ENCODE results near the gene TGIF2. TPM values are rescaled to one million over a fixed set of nuclear protein-coding genes. Genes with fewer than 3 reads are reported as not detected.

The TGIF2 gene
- polyA plus RNA-seq, 1 experiment = 12.2 TPM

DNA sequence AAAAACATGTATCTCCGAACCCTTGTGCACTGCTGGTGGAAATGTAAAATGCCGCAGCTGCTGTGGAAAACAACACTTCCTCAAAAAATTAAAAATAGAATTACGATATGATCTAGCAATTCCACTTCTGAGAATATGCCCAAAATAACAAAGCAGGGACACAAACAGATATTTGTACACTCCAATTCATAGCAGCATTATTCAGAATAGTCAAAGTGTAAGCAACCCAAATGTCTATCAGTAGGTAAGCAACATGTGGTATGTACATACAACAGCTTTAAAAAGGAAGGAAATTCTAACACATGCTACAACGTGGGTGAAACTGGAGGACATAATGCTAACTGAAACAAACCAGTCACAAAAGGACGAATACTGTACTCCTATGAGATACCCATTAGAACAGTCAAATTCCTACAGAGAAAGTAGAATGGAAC lies 26.5 kb downstream of the TGIF2 start:
- DNase-seq (ENCODE audit: low read depth, low spot score) = no peak
- Histone ChIP-seq H3K4me3 (ENCODE audit: low read depth, low read length) (no peak overlapping the region), H3K9me3 (ENCODE audit: control insufficient read depth, insufficient read depth, low read length) (no peaks in the 10 kb centered on the region), H3K27me3 (ENCODE audit: control insufficient read depth, insufficient read depth, low read length) (peaks cover 2% of the 10 kb centered on the region), H3K27ac (ENCODE audit: low read depth, low read length) (no peak overlapping the region)
- TF ChIP-seq, protein P1, sequence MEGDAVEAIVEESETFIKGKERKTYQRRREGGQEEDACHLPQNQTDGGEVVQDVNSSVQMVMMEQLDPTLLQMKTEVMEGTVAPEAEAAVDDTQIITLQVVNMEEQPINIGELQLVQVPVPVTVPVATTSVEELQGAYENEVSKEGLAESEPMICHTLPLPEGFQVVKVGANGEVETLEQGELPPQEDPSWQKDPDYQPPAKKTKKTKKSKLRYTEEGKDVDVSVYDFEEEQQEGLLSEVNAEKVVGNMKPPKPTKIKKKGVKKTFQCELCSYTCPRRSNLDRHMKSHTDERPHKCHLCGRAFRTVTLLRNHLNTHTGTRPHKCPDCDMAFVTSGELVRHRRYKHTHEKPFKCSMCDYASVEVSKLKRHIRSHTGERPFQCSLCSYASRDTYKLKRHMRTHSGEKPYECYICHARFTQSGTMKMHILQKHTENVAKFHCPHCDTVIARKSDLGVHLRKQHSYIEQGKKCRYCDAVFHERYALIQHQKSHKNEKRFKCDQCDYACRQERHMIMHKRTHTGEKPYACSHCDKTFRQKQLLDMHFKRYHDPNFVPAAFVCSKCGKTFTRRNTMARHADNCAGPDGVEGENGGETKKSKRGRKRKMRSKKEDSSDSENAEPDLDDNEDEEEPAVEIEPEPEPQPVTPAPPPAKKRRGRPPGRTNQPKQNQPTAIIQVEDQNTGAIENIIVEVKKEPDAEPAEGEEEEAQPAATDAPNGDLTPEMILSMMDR (IDR thresholded peaks at IDR 0.05; ENCODE audit: low read depth, low read length) = no peak
- ChIA-PET CTCF (interaction anchor here (0.9 kb wide), 1 partner anchor 8 kb away, joined by 5 read pairs; no protein-coding TSS in a partner anchor), POLR2A (interaction anchor here (0.6 to 0.7 kb wide), 2 partner anchors 44 to 57 kb away, joined by 3 to 5 read pairs; no protein-coding TSS in a partner anchor)

DNA sequence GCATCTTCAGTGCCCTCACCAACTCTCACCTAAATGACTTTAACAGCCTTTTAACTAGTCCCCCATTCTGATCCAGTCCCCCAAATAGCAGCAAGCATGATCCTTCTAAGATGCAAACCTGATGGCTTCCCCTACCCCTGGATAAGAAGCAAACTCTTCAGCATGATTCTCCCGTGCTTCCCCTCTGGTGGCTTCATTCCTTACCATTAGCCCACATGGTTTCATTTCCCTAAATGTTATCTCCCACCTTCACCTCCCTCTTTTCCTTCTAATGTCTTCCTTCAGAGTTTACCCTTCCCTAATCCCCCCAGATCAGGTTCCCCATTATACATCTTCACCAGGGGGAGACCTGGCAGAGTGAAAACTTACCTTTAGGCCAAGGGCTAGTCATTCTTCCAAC lies 28.1 kb downstream of the TGIF2 start:
- TF ChIP-seq, protein P1 (IDR thresholded peaks at IDR 0.05; ENCODE audit: low read depth, low read length) = no peak
- H3K9me3 ChIP-seq (ENCODE audit: control insufficient read depth, insufficient read depth, low read length) = peaks cover 4% of the 10 kb centered on the region; the same call in 1 of the 2 replicates
- ChIA-PET CTCF (no interaction called here), POLR2A (interaction anchor here (0.6 kb wide), 1 partner anchor 211 kb away, joined by 3 read pairs; no protein-coding TSS in a partner anchor)
- H3K27ac ChIP-seq (ENCODE audit: low read depth, low read length) = no peak overlapping the region
- peaks cover 2% of the 10 kb centered on the region for H3K27me3 ChIP-seq (ENCODE audit: control insufficient read depth, insufficient read depth, low read length)
- no peak overlapping the region for H3K4me3 ChIP-seq (ENCODE audit: low read depth, low read length)
- no peak for DNase-seq (ENCODE audit: low read depth, low spot score)

DNA sequence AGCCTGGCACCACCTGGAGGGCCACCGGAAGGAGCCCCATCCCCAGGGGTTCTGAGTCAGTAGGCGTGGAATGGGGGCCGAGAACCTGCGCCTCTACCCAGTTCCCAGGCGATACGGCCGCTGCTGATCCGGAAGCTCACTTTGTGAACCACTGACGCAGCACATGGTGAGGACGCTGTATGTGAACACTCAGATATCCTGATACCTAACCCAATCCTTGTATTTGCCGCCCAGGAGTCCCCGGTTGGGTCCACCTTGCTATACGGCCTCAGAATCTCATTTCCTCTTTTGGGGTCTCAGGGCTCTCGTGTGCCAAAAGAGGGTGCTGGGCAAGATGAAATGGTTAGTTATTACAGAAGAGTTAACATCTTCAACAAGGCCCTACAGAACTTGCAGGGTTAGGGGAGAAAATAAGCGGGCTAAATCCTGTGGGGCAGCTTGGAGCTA lies 31.6 kb downstream of the TGIF2 start:
- Histone ChIP-seq H3K9me3 (ENCODE audit: control insufficient read depth, insufficient read depth, low read length) (peaks cover 4% of the 10 kb centered on the region; the same call in 1 of the 2 replicates), H3K27me3 (ENCODE audit: control insufficient read depth, insufficient read depth, low read length) (peaks cover 2% of the 10 kb centered on the region), H3K4me3 (ENCODE audit: low read depth, low read length) (peak overlapping the region; percentile 37), H3K27ac (ENCODE audit: low read depth, low read length) (peak overlapping the region; percentile 32)
- POLR2A ChIA-PET = interaction anchor here (0.7 to 1.6 kb wide), 7 partner anchors 9 to 150 kb away, joined by 3 to 10 read pairs (median 4); no protein-coding TSS in a partner anchor
- TF ChIP-seq, protein P1 (IDR thresholded peaks at IDR 0.05; ENCODE audit: low read depth, low read length) = no peak
- no peak for DNase-seq (ENCODE audit: low read depth, low spot score)
- CTCF ChIA-PET = interaction anchor here (1.0 to 2.7 kb wide), 14 partner anchors 10 to 402 kb away, joined by 3 to 27 read pairs (median 6); no protein-coding TSS in a partner anchor

DNA sequence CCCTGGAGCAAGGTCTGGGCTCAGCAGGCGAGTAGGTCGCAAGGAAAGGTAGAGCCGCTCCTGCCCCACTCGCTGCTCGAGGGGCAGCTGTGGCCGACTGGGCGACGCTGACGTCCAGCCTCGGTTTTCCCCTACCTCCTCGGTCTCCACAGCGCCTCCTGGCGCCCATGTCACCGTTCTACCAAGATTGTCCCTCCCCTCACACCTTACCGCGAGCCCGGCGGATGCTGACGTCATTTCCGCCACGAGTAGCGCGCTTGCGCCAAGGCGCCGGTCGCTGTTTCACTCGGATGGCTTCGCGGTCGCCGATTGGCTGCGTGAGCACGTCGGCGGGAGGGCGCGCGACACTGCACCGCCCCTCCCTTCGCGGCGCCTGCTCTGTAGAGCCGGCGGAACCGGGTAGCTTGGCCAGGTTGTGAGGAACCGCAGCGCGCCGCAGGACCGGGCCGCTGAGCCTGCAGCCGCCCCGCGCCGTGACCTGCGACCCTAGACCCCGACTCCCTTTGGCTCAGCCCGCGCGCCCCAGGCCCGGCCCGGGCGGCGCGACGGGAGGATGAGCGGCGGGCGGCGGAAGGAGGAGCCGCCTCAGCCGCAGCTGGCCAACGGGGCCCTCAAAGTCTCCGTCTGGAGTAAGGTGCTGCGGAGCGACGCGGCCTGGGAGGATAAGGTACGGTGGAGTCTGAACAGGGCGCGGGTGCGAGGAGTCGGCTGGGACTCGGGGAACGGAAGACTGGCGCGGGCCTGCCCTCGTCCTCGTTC lies 32.2 kb downstream of the TGIF2 start, which contains the start of gene RAB5IF:
TSS of gene RAB5IF (plus strand) at position 381 of the 759 bp plus-strand sequence. CDS start at position 554, 173 bp downstream.
- H3K27me3 ChIP-seq (ENCODE audit: control insufficient read depth, insufficient read depth, low read length) = peaks cover 2% of the 10 kb centered on the region
- peak within 1 kb of the TSS; percentile 32 for H3K27ac ChIP-seq (ENCODE audit: low read depth, low read length)
- ChIA-PET POLR2A (interaction anchor here (0.6 to 1.6 kb wide), 11 partner anchors 9 to 149 kb away, joined by 3 to 10 read pairs (median 4); no protein-coding TSS in a partner anchor), CTCF (interaction anchor here (0.6 to 2.7 kb wide), 29 partner anchors 9 to 871 kb away, joined by 3 to 27 read pairs (median 4); no protein-coding TSS in a partner anchor)
- peak within 1 kb of the TSS; percentile 99 for H3K4me3 ChIP-seq (ENCODE audit: low read depth, low read length)
- TF ChIP-seq, protein P1 (IDR thresholded peaks at IDR 0.05; ENCODE audit: low read depth, low read length) = peak; percentile 87
- H3K9me3 ChIP-seq (ENCODE audit: control insufficient read depth, insufficient read depth, low read length) = peaks cover 4% of the 10 kb centered on the region; the same call in 1 of the 2 replicates
- DNase-seq (ENCODE audit: low read depth, low spot score) = peak; percentile 98

Data from AG04450 (cell line).